ENCODE data around the gene FAM117A. TPM values are rescaled to one million over a fixed set of nuclear protein-coding genes. Genes with fewer than 3 reads are reported as not detected.

FAM117A gene
- total RNA-seq, 1 donor from 2014 or later, result 0.82 TPM

Other genes with a start within 250 kb of the FAM117A start
- 7.7 TPM for gene NXPH3, start 188.3 kb downstream of the FAM117A start, total RNA-seq
- 142 TPM for gene SPOP, start 86.0 kb downstream of the FAM117A start, total RNA-seq
- 56.7 TPM for gene SLC35B1, start 56.2 kb downstream of the FAM117A start, total RNA-seq
- gene KAT7, start 24.6 kb upstream of the FAM117A start, total RNA-seq, result 32.2 TPM
- not detected for gene TAC4, start 83.9 kb upstream of the FAM117A start, total RNA-seq
- not detected for gene DLX4, start 205.1 kb upstream of the FAM117A start, total RNA-seq
- not detected for gene DLX3, start 231.1 kb upstream of the FAM117A start, total RNA-seq